ENCODE results near the gene PLA2G2F. TPM values are rescaled to one million over a fixed set of nuclear protein-coding genes. Genes with fewer than 3 reads are reported as not detected.

PLA2G2F gene
- total RNA-seq, 1 donor from 2014 or later: not detected

- peaks cover 13% of the 10 kb centered on the region for H3K9me3 Mint-ChIP-seq (ENCODE audit: unreplicated experiment)
- peaks cover 16% of the 10 kb centered on the region for H3K27me3 Mint-ChIP-seq (ENCODE audit: unreplicated experiment)
- no peak overlapping the region for H3K4me3 Mint-ChIP-seq (ENCODE audit: unreplicated experiment)
- no peak for TF ChIP-seq CTCF (IDR thresholded peaks at IDR 0.05; ENCODE audit: unreplicated experiment)
- DNase-seq (ENCODE audit: low spot score): no peak
- peaks cover 26% of the 10 kb centered on the region for H3K36me3 Mint-ChIP-seq (ENCODE audit: low read depth, unreplicated experiment)
- H3K4me1 Mint-ChIP-seq (ENCODE audit: unreplicated experiment): peaks cover 6% of the 10 kb centered on the region
- H3K27ac Mint-ChIP-seq (ENCODE audit: unreplicated experiment): no peak overlapping the region
Observed at GRCh38 chr1:20167126-20167525, 28.0 kb downstream of the PLA2G2F start.

- peaks cover 7% of the 10 kb centered on the region for H3K9me3 Mint-ChIP-seq (ENCODE audit: unreplicated experiment)
- H3K4me3 Mint-ChIP-seq (ENCODE audit: unreplicated experiment): no peak overlapping the region
- DNase-seq (ENCODE audit: low spot score): no peak
- H3K4me1 Mint-ChIP-seq (ENCODE audit: unreplicated experiment): peaks cover 6% of the 10 kb centered on the region
- no peak for TF ChIP-seq CTCF (IDR thresholded peaks at IDR 0.05; ENCODE audit: unreplicated experiment)
- peaks cover 12% of the 10 kb centered on the region for H3K36me3 Mint-ChIP-seq (ENCODE audit: low read depth, unreplicated experiment)
- H3K27ac Mint-ChIP-seq (ENCODE audit: unreplicated experiment): no peak overlapping the region
- H3K27me3 Mint-ChIP-seq (ENCODE audit: unreplicated experiment): peaks cover 16% of the 10 kb centered on the region
Observed at GRCh38 chr1:20168564-20169491, 29.7 kb downstream of the PLA2G2F start.

GRCh38 chr1:20169932-20170331 is 30.8 kb downstream of the PLA2G2F start:
- Mint-ChIP-seq H3K9me3 (ENCODE audit: unreplicated experiment) (peaks cover 5% of the 10 kb centered on the region), H3K27ac (ENCODE audit: unreplicated experiment) (no peak overlapping the region), H3K4me3 (ENCODE audit: unreplicated experiment) (no peak overlapping the region), H3K27me3 (ENCODE audit: unreplicated experiment) (peaks cover 14% of the 10 kb centered on the region), H3K36me3 (ENCODE audit: low read depth, unreplicated experiment) (peaks cover 8% of the 10 kb centered on the region), H3K4me1 (ENCODE audit: unreplicated experiment) (peaks cover 6% of the 10 kb centered on the region)
- TF ChIP-seq CTCF (IDR thresholded peaks at IDR 0.05; ENCODE audit: unreplicated experiment): no peak
- no peak for DNase-seq (ENCODE audit: low spot score)

GRCh38 chr1:20172033-20172590 is 33.0 kb downstream of the PLA2G2F start:
- no peak overlapping the region for H3K27ac Mint-ChIP-seq (ENCODE audit: unreplicated experiment)
- H3K36me3 Mint-ChIP-seq (ENCODE audit: low read depth, unreplicated experiment): peaks cover 3% of the 10 kb centered on the region
- H3K4me1 Mint-ChIP-seq (ENCODE audit: unreplicated experiment): peaks cover 2% of the 10 kb centered on the region
- H3K9me3 Mint-ChIP-seq (ENCODE audit: unreplicated experiment): no peaks in the 10 kb centered on the region
- no peak for TF ChIP-seq CTCF (IDR thresholded peaks at IDR 0.05; ENCODE audit: unreplicated experiment)
- no peak for DNase-seq (ENCODE audit: low spot score)
- peaks cover 10% of the 10 kb centered on the region for H3K27me3 Mint-ChIP-seq (ENCODE audit: unreplicated experiment)
- H3K4me3 Mint-ChIP-seq (ENCODE audit: unreplicated experiment): no peak overlapping the region
